NCI-H345 (cell line): ENCODE data around the gene WDR18.

Source experiments
- DNase-seq: peaks from one replicate; lab custom pipeline; 2025; lab: John Stamatoyannopoulos, UW

The WDR18 gene

DNA sequence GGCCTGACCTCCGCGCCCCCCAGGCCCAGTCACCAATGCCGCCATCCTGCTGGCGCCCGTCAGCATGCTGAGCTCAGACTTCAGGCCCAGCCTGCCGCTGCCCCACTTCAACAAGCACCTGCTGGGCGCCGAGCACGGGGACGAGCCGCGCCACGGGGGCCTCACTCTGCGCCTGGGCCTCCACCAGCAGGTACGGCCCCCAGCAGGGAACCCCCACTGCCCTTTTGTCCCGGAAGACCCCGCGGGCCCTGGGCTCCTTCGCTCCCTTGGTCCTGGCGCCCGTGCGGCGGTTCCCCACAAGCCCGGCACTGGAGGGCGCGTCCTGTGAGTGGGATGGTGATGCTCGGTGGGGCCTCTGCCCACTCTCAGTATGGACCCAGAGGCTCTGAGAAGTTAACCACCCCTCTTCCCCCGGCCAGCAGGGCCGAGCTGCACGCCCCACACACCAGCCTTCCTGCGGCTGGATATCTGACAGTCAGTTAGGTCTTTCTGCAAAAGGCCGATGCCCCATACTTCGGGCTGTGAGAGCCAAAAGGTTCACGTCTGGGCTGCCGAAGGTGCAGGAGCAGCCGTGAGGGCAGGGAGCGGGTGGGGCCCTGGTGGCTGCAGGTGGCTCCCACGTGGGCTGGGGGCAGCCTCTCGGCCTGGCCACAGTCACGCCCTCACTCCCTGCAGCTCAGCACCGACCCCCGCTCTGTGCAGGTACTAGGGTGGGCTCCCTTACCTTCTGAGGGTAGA is 8.0 kb downstream of the WDR18 start:
- DNase-seq: no peak

GRCh38 chr19:992670-993055 is 8.5 kb downstream of the WDR18 start:
- DNase-seq: no peak

DNA sequence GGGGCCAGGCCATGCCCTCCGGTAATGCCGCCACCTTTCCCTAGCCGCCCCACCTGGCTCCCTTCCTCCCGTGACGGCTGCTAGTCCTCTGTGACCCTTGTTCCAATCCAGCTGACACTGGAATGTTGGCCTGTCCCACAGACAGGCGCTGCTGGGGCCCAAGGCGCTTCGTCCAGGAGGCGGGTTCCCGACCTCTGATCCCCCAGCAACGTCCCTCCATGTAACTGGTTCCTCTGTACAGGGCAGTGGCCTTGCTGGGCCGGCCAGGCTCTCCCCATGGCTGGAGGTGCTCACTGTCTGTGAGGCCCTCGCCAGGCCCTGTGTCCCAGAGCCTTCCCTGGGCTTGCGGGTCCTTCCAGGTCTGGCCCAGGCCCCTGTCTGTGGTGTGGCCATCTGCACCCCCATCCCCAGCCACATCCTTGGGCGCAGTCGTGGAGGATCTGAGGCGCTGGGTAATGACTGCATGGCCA is 9.3 kb downstream of the WDR18 start:
- DNase-seq: no peak

DNA sequence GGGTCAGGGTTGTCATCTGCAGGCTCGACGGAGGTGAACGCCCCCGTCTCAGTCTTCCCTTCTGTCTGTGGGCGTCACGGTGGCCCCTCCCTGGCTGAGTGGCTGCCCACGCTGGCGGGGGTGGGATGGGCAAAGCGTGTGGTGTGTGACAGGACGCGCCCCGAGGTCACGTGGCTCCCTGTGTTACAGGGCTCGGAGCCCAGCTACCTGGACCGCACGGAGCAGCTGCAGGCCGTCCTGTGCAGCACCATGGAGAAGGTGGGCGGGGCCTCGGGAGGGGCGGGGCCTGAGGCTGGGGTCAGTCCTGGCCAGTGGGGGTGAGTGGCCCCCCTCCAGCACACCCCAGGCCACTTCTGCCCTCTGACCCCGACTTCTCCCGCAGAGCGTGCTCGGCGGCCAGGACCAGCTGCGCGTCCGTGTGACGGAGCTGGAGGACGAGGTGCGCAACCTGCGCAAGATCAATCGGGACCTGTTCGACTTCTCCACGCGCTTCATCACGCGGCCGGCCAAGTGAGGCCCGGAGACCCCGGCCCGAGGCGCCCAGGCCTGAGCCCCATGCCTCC is 9.8 kb downstream of the WDR18 start:
- no peak for DNase-seq

GRCh38 chr19:994516-994915 is 10.4 kb downstream of the WDR18 start:
- no peak for DNase-seq

DNA sequence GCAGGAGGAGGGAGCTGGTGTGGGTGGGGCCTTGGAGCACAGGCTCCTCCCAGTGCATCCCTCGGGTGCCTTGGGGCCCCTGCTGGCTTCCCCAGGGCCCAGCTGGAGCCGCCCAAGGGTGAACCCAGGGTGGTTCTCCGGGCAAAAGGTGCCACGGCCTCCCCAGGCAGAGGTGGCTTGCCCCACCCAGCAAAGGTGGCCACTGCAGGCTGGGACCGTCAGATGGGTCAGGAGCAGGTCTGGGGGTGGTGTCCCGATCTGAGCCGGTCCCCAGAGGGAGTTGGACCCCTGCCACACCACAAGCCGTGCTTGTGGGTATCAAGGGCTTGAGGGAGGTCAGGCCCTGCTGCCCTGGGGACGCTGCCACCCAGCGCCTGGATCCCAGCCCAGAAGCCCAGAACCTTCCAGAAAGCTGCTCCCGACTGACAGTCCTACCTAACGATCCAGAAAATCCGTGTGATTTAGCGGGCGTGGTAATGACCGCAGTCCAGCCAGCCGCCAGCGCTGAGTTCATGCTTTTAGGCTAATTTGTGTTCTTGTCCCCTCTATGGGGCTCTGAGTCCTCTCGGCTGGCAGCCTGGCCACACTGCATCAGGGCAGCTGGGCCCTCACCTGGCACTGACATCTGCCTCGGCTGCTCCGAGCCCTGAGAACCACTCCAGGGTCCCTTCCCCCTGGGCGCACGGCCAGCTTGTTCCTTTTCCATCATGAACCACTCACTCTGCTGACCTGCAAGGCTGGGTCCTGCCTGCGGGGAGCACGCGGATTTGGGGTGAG is 11.1 kb downstream of the WDR18 start:
- no peak for DNase-seq

- peak; percentile 84 for DNase-seq
Measured at GRCh38 chr19:996051-996838, 12.1 kb downstream of the WDR18 start.

GRCh38 chr19:998064-998463 is 13.9 kb downstream of the WDR18 start:
- DNase-seq: no peak

DNA sequence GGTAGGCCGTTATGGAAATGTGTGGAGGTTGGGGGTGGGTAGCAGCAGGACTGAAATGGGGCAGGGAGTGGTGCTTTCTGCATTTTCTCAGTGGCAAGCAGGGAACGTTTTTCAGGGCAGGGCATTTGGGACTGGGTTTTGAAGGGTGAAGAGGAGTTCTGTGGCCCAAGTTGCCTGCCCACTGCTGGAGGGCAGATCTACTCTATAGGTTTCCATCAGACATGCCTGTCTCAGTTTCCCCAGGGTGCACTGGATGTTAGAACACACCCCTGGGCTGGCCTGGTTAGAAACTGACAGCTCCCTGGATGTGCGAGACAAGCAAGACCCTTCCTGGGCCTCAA is 15.2 kb downstream of the WDR18 start:
- no peak for DNase-seq

GRCh38 chr19:1000095-1000494 is 15.9 kb downstream of the WDR18 start, which contains the start of gene GRIN3B:
TSS of gene GRIN3B (plus strand) at chr19:1000419. CDS start at chr19:1000438, 19 bp downstream.
- DNase-seq: no peak

- no peak for DNase-seq
Measured at GRCh38 chr19:1000591-1001537, 16.7 kb downstream of the WDR18 start.

GRCh38 chr19:1001538-1002166 is 17.5 kb downstream of the WDR18 start:
- DNase-seq: peak; percentile 38

DNA sequence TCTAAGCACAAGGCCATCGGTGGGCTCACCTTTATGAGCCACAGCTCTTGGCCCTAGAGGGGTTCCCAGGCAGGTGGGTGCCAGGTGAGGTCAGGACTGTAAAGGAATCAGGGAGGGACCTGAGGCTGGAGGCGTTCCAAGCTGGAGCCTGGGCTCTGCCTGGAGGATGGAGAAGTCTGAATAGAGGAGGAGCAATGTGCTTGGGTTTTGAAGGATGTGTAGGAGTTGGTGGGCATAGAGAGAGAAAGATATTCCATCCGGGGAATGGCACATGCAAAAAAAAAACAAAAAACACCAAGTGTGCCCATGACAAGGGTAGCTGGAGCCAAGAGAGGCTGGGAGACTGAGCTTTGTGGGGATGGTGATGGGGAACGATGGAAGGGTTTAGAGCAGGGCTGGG is 18.5 kb downstream of the WDR18 start:
- DNase-seq: no peak

GRCh38 chr19:1003283-1003682 is 19.1 kb downstream of the WDR18 start:
- DNase-seq: no peak

DNA sequence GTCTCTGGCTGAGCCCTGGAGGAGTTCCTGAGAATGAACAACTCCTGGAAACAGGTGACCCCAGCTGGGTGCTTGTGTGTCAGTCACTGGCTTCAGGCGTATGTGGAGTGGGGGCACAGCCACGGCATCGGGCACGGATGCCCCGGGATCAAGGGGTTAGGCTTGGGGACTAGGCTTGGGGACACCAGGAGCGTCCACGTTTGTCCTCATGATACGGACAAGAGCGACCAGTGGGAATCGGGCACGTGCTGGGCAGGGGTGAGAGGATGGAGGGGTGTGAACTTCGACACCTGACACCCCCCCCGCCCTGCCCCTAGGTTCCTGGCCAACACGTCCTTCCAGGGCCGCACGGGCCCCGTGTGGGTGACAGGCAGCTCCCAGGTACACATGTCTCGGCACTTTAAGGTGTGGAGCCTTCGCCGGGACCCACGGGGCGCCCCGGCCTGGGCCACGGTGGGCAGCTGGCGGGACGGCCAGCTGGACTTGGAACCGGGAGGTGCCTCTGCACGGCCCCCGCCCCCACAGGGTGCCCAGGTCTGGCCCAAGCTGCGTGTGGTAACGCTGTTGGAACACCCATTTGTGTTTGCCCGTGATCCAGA is 20.2 kb downstream of the WDR18 start:
- DNase-seq: no peak

DNA sequence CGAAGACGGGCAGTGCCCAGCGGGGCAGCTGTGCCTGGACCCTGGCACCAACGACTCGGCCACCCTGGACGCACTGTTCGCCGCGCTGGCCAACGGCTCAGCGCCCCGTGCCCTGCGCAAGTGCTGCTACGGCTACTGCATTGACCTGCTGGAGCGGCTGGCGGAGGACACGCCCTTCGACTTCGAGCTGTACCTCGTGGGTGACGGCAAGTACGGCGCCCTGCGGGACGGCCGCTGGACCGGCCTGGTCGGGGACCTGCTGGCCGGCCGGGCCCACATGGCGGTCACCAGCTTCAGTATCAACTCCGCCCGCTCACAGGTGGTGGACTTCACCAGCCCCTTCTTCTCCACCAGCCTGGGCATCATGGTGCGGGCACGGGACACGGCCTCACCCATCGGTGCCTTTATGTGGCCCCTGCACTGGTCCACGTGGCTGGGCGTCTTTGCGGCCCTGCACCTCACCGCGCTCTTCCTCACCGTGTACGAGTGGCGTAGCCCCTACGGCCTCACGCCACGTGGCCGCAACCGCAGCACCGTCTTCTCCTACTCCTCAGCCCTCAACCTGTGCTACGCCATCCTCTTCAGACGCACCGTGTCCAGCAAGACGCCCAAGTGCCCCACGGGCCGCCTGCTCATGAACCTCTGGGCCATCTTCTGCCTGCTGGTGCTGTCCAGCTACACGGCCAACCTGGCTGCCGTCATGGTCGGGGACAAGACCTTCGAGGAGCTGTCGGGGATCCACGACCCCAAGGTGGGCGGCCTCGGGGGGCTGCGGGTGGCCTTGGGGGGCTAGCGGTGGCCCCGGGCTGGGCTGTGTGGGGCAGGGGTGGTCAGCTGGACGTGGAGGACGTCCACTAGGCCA is 20.9 kb downstream of the WDR18 start:
- no peak for DNase-seq

GRCh38 chr19:1006711-1007398 is 22.7 kb downstream of the WDR18 start:
- DNase-seq: no peak

DNA sequence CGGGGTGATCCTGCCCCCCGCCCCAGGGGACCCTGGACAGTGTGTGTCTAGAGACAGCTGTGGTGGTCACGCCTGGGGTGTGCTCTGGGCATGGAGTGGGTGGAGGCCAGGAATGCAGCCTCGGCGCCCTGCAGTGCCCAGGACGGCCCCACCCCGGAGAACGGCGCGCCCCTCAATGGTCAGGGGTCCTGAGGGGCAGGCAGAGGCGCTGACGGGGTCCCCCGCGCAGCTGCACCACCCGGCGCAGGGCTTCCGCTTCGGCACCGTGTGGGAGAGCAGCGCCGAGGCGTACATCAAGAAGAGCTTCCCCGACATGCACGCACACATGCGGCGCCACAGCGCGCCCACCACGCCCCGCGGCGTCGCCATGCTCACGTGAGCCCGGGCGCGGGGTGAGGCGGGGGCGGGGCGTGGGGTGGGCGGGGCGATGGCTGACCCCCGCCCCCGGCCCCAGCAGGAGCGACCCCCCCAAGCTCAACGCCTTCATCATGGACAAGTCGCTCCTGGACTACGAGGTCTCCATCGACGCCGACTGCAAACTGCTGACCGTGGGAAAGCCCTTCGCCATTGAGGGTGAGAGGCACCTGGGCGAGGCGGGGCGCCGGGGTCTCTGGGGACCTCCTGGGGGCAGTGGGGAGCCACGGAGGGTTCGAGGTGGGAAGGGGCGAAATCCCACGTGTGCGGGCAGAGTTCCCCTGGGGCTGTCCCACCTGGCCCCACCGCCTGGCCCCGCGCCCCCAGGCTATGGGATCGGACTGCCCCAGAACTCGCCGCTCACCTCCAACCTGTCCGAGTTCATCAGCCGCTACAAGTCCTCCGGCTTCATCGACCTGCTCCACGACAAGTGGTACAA is 23.5 kb downstream of the WDR18 start:
- peak; percentile 29 for DNase-seq
